Dendritic cell treated with granulocyte-macrophage colony-stimulating factor and Interleukin-4, amounts not matched to agents 40 ng/mL and 50 ng/mL, for 4 days (primary cell): ENCODE results near the gene ZC3H18.
A peak's percentile ranks its signal among the peaks of the same experiment; 100 is the strongest.
"Not testable (repeated sequence)": the region's sequence is repeated elsewhere in the genome, so short reads cannot be mapped to it uniquely, and the experiment has no call there.

Experiments
- H3K27ac Mint-ChIP-seq: one replicate; pipeline ENCODE4 v1.8.0; 2022; ENCODE audit warnings: mild to moderate bottlenecking, mixed read lengths
- H3K27me3 Mint-ChIP-seq: one replicate; pipeline ENCODE4 v1.8.0; 2022; ENCODE audit warnings: mild to moderate bottlenecking, mixed read lengths
- H3K36me3 Mint-ChIP-seq: one replicate; pipeline ENCODE4 v1.8.0; 2022; ENCODE audit warnings: low read depth, mixed read lengths
- H3K4me1 Mint-ChIP-seq: one replicate; pipeline ENCODE4 v1.8.0; 2022; ENCODE audit warnings: low read depth, mixed read lengths
- H3K4me3 Mint-ChIP-seq: one replicate; pipeline ENCODE4 v1.8.0; 2022; ENCODE audit warnings: mild to moderate bottlenecking, moderate library complexity, mixed read lengths
- H3K9me3 Mint-ChIP-seq: one replicate; pipeline ENCODE4 v1.8.0; 2022; ENCODE audit warnings: mixed read lengths
- intact Hi-C: fragments of 100-400 bp; cut with micrococcal nuclease; formaldehyde crosslinking; loops from one replicate; pipeline ENCODE4 v1.15.0; 2022

The ZC3H18 gene

DNA sequence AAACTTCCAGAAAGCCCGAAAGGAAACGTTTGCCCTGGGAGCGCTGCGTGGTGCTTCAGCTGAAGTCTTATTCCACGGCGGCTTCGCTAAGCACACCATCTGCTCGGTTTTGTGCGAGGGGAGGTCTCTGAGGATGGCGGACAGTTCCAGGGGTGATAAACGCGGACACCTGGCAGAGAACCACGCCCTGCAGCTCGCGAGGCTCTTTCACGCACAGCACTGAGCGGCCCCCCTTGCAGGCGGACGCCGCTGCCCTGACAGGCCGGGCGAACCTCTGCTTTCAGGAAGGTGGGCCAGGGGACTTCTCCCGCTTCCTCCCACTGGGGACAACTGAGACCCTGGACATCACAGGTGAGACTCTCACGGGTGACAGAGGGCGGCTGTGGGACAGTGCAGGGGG lies 89.0 kb downstream of the ZC3H18 start:
- Mint-ChIP-seq H3K9me3 (no peaks in the 10 kb centered on the region), H3K4me1 (peaks cover 27% of the 10 kb centered on the region), H3K36me3 (peaks cover 75% of the 10 kb centered on the region), H3K27ac (no peak overlapping the region), H3K4me3 (no peak overlapping the region), H3K27me3 (peaks cover 2% of the 10 kb centered on the region)
- intact Hi-C loops: loop anchor here (1.0 kb wide), 1 partner anchor 10 kb away; no protein-coding TSS in a partner anchor

DNA sequence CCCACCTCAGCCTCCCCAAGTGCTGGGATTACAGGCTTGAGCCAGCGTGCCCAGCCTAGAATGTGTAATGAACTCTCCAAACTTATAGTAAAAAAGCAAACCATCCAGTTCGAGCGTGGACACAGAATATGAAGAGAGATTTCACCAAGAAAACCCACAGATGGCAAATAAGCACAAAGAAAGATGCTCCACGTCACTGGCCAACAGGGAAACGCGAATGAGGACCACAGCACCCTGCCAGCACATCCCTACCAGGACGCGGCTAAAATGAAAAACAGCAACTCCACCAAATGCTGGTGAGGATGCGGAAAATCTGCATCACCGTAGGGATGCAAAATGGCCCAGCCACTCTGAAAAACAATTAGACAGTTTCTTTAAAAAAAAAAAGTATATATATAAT lies 91.3 kb downstream of the ZC3H18 start:
- intact Hi-C loops: no loop called here
- peaks cover 62% of the 10 kb centered on the region for H3K36me3 Mint-ChIP-seq
- peak overlapping the region; percentile 44 for H3K4me3 Mint-ChIP-seq
- H3K27me3 Mint-ChIP-seq: peaks cover 2% of the 10 kb centered on the region
- peak overlapping the region; percentile 17 for H3K27ac Mint-ChIP-seq
- H3K4me1 Mint-ChIP-seq: peaks cover 29% of the 10 kb centered on the region
- H3K9me3 Mint-ChIP-seq: no peaks in the 10 kb centered on the region

DNA sequence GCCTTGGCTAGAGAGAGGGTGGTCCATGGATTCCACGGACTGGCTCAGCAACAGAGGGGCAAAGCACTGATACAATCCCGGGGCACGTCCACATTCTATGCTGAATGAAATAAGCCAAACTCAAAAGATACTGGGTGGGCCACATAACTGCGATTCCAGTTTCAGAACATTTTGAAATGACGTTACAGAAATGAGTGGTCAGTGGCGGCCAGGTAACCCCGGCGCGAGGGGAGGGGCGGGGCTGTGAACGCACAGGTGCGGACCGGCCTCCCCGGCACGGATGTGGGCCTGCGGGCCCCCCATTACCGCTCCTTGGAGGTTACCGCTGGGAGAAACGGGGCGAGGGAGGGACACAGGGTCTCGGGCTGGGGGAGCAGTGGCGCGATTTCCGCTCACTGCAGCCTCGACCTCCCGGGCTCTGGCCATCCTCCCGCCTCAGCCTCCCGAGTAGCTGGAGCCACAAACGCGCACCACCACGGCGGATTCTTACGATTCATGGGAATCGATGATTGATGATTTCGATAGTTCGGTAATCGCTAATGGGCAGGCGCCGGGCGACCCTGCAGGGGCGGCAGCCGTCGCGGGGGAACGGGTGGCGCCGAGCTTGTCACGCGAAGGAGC lies 92.1 kb downstream of the ZC3H18 start:
- H3K27me3 Mint-ChIP-seq: peaks cover 2% of the 10 kb centered on the region
- peak overlapping the region; percentile 94 for H3K27ac Mint-ChIP-seq
- H3K4me1 Mint-ChIP-seq: peaks cover 32% of the 10 kb centered on the region
- intact Hi-C loops: no loop called here
- H3K9me3 Mint-ChIP-seq: no peaks in the 10 kb centered on the region
- peaks cover 57% of the 10 kb centered on the region for H3K36me3 Mint-ChIP-seq
- H3K4me3 Mint-ChIP-seq: peak overlapping the region; percentile 94

DNA sequence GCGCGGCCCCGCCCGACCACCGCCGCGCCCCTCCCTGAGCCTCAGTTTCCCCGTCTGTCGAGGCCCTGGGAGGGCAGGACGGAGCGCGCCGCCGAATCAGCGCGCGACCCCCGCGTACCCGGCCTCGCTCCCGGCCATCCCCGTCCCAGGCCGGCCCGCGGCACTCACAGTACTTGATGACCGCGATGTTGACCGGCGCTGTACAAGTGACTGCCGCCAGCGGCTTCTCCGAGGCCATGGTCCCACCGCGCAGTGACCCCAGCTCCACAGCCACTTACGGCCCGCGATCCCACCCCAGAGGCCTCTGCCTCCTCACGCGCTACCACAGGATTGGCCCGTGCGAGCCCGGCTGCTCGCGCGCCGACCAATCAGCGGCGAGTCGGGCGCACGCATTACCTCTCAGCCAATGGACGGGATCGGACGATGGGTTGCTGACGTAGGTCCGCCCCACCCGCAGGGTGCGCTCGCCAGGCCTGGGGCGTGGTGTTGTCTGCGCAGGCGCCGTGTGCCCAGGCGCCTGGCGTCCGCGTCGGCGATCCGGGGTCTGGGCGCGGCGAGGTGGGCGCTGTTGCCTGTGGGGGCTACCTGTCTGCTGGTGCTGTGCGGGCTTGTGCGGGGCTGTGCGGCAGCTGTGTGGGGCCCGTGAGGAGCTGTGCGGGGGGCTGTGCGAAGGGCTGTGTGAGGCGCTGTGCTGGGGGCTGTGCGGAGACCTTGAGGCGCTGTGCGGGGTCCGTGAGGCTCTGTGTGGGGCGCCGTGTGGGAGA lies 92.8 kb downstream of the ZC3H18 start, which contains the start of gene MVD:
TSS of gene MVD (minus strand) at position 249 of the 764 bp plus-strand sequence. CDS start at position 238, 11 bp downstream.
- peak within 1 kb of the TSS; percentile 94 for H3K27ac Mint-ChIP-seq
- H3K4me3 Mint-ChIP-seq: peak within 1 kb of the TSS; percentile 94
- peaks cover 35% of the 10 kb centered on the region for H3K4me1 Mint-ChIP-seq
- H3K9me3 Mint-ChIP-seq: no peaks in the 10 kb centered on the region
- H3K27me3 Mint-ChIP-seq: peaks cover 2% of the 10 kb centered on the region
- intact Hi-C loops: loop anchor here (1.0 kb wide), 2 partner anchors 38 to 72 kb away; no protein-coding TSS in a partner anchor
- H3K36me3 Mint-ChIP-seq: peaks cover 50% of the 10 kb centered on the region

DNA sequence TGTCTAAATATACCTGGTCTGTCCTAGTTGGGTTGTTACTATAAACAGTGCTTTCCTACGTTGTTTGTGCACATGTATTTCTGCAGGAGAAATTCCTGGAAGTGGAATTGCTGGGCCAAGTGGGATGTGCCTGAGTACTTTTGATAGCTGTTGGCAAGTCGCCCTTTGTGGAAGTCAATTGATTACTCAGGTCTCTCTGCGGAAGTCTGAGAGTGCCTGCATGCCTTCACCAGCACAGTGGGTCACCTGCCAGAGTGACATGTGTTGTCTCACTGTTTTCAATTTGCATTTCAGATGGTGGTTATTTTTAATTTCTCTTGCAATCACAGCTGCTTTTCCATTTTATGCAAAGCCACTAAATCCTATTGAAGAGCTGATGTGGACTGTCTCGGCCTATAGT lies 94.9 kb downstream of the ZC3H18 start:
- intact Hi-C loops: no loop called here
- H3K4me3 Mint-ChIP-seq: no peak overlapping the region
- H3K9me3 Mint-ChIP-seq: no peaks in the 10 kb centered on the region

DNA sequence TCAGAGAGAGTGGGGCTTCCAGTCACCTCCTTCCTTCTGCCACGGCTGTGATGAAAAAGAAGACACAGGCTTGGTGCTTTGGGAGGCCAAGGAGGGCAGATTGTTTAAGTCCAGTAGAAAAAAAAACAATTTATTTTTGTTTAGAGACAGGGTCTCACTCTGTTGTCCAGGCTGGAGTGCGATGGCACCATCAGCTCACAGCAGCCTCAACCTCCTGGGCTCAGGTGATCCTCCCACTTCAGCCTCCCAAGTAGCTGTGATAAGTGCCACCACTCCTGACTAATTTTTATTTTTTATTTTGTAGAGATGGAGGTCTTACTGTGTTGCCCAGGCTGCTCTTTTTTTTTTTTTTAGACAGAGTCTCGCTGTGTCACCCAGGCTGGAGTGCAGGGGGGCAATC lies 95.4 kb downstream of the ZC3H18 start:
- Mint-ChIP-seq H3K4me1 (peaks cover 37% of the 10 kb centered on the region), H3K27me3 (peaks cover 2% of the 10 kb centered on the region), H3K36me3 (peaks cover 37% of the 10 kb centered on the region), H3K4me3 (no peak overlapping the region), H3K9me3 (no peaks in the 10 kb centered on the region), H3K27ac (no peak overlapping the region)
- intact Hi-C loops: no loop called here

More for the DNA sequence above, 94.9 kb downstream of the ZC3H18 start:
- Mint-ChIP-seq H3K27me3 (peaks cover 2% of the 10 kb centered on the region), H3K27ac (no peak overlapping the region), H3K36me3 (peaks cover 40% of the 10 kb centered on the region), H3K4me1 (peaks cover 41% of the 10 kb centered on the region)

DNA sequence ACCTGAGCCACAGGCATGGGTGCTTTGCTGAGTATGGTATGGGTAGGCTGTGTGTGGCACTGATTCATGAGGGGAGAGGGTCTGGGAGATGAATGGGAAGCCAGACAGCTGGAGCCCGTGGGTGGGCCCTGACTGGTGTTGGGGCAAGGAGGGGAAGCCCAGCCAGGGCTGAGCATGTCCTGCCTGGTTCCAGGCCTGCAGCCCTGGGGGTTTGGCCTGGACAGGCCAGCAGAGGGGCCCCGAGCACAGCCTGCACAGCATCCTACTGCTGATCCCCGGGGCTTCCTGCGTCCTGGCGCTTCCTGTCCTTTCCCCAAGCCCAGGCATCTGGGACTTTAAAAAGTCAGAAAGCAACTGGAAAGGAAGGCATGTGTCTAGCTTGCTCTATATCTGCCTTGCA lies 97.3 kb downstream of the ZC3H18 start:
- no peaks in the 10 kb centered on the region for H3K27me3 Mint-ChIP-seq
- H3K36me3 Mint-ChIP-seq: peaks cover 42% of the 10 kb centered on the region
- intact Hi-C loops: no loop called here
- no peak overlapping the region for H3K4me3 Mint-ChIP-seq
- no peaks in the 10 kb centered on the region for H3K9me3 Mint-ChIP-seq
- H3K4me1 Mint-ChIP-seq: peaks cover 19% of the 10 kb centered on the region
- H3K27ac Mint-ChIP-seq: no peak overlapping the region

DNA sequence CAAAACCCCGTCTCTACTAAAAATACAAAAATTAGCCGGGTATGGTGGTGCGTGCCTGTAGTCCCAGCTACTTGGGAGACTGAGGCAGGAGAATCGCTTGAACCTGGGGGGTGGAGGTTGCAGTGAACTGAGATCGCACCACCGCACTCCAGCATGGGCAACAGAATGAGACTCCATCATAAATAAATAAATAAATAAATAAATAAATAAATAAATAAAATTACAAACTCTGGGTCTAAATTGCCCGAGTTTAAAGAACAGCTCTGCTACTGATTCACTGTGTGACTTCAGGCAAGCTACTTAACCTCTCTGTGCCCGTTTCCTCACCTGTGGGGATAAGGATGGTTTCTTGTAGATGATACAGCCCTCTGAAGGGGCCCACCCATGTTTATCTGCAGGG lies 99.3 kb downstream of the ZC3H18 start:
- intact Hi-C loops, H3K9me3 Mint-ChIP-seq, H3K27ac Mint-ChIP-seq, H3K4me3 Mint-ChIP-seq, H3K27me3 Mint-ChIP-seq: not testable (repeated sequence)
- Mint-ChIP-seq H3K36me3 (peaks cover 40% of the 10 kb centered on the region), H3K4me1 (peaks cover 20% of the 10 kb centered on the region)

DNA sequence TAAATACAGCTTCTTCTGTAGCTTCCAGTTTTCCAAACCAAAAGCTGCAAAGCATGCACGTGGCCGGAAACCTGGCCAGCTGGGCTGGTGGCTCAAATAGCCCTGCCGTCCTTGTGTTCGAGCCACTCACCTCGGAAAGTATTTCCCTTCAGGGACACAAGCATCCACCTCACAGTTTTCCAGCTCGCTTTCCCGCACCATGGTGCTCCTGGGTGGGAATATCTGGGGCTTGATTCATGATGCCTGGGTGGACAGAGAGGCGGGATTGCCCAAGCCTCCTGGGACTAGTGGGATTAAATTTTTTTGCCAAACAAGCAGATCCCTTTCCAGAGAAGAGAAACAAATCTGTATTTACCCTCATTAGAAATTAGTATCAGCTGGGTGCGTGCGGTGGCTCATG lies 99.8 kb downstream of the ZC3H18 start:
- Mint-ChIP-seq H3K4me1 (peaks cover 20% of the 10 kb centered on the region), H3K4me3 (no peak overlapping the region), H3K27ac (no peak overlapping the region), H3K27me3 (no peaks in the 10 kb centered on the region), H3K36me3 (peaks cover 45% of the 10 kb centered on the region), H3K9me3 (no peaks in the 10 kb centered on the region)
- intact Hi-C loops: no loop called here

DNA sequence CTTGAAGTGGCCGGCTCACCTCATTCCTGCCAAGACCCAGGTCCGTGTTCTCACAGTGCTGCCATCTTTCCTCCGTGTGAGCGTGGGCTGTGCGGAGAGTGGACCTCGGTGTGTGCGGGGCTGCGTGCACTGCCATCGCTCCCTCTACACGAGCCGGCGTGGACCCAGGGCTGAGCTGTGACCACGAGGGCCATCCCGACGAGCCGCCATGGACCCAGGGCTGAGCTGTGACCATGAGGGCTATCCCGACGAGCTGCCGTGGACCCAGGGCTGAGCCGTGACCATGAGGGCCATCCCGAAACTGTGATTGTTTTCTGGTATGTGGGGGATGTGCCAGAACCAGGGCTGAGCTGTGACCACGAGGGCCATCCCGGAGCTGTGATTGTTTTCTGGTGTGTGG lies 101.6 kb downstream of the ZC3H18 start:
- intact Hi-C loops: no loop called here
- Mint-ChIP-seq H3K4me3 (no peak overlapping the region), H3K36me3 (peaks cover 48% of the 10 kb centered on the region), H3K9me3 (no peaks in the 10 kb centered on the region), H3K27me3 (no peaks in the 10 kb centered on the region), H3K4me1 (peaks cover 20% of the 10 kb centered on the region), H3K27ac (no peak overlapping the region)

DNA sequence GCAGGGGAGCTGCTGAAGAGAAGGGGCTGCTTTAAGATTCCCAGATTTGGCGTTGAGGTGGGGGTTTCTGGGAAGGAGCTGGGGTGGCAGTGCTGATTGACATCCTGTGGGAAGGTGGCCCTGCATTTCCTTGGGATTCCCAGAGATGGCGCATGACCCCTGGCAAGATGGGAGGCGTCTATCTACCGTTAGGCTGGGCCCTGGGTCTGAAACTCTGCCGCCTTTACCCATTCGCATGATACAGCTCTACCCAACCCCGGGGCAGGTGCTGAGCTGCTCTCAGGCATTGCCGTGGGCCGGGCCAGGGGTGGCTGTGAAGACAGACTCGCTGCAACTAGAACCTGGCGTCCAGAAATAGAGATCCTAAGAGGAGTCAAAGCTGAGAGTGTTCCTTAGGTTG lies 102.6 kb downstream of the ZC3H18 start:
- Mint-ChIP-seq H3K36me3 (peaks cover 58% of the 10 kb centered on the region), H3K27ac (no peak overlapping the region), H3K27me3 (no peaks in the 10 kb centered on the region), H3K9me3 (no peaks in the 10 kb centered on the region), H3K4me3 (no peak overlapping the region), H3K4me1 (peaks cover 14% of the 10 kb centered on the region)
- intact Hi-C loops: no loop called here

DNA sequence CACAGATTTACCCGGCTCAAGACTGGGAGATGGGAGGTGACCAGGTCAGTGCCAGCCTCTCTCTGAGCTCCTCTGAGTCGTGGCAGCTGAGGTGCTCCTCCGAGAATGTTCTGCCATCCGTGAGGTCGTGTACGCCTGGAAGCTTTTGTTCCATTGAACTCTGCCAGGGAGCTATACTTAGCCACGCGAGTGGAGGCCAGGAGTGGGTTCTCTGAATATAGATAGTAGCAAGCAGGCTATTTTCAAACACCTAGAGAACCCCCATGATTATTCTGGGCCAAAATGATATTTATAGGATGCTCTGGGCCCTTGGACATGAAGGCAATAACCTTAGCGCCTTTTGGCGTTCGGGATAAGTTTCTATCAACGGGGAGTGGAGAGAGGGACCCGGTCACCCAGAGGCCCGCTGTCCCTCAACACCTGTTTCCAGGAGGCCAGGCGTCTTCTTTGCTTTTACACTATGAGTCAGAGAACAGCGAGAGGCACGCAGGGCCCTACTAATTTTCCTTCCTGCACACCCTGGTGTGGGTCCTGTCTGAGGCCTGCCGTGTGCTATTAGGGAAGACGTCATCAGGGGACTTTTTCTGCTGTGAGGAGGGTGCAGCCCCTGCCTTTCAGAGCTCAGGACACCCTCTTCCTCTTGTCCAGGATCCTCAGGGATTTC lies 103.6 kb downstream of the ZC3H18 start:
- peaks cover 10% of the 10 kb centered on the region for H3K4me1 Mint-ChIP-seq
- peaks cover 60% of the 10 kb centered on the region for H3K36me3 Mint-ChIP-seq
- no peaks in the 10 kb centered on the region for H3K9me3 Mint-ChIP-seq
- peak overlapping the region; percentile 37 for H3K27ac Mint-ChIP-seq
- no peaks in the 10 kb centered on the region for H3K27me3 Mint-ChIP-seq
- no peak overlapping the region for H3K4me3 Mint-ChIP-seq
- intact Hi-C loops: no loop called here

DNA sequence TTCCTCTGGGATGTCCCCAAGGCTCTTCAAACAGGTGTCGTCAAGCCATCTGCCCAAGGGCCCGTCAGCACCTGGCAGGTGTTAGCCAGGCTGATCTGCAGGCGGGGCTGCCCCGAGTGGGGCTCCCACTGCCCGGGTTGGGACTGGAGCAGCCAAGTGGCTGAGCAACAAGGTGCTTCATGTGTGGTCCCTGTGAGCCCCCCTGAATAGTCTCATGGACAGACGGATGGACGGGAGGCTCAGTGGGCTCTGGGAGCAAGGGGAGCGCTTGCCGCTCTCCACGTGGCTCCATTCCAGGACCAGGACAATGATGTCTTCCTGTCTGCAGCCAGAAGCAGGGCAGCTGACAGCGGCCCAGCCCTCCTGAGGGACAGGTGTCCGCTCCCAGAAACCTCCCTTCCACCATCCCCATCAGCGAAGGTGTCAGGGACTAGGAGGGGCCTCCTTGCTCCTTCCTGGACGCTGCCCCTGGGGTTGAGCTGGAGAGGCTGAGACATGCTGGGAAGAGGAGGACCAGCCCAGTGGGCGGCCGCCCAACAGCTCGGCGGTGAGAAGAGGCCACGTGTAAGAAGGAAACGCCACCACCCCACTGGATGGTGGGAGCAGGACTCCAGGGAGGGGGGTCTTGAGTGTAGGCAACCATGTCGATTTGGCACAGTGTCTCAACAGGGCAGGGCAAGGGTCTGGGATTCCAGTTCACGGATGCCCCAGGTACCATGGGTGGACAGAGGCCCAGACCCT lies 106.5 kb downstream of the ZC3H18 start:
- no peak overlapping the region for H3K27ac Mint-ChIP-seq
- intact Hi-C loops: no loop called here
- H3K4me1 Mint-ChIP-seq: peaks cover 18% of the 10 kb centered on the region
- H3K4me3 Mint-ChIP-seq: no peak overlapping the region
- H3K27me3 Mint-ChIP-seq: no peaks in the 10 kb centered on the region
- peaks cover 85% of the 10 kb centered on the region for H3K36me3 Mint-ChIP-seq
- H3K9me3 Mint-ChIP-seq: no peaks in the 10 kb centered on the region
